ENCODE measurements around the gene DZIP1L. TPM values are rescaled to one million over a fixed set of nuclear protein-coding genes. Genes with fewer than 3 reads are reported as not detected.

Gene DZIP1L
- total RNA-seq, 1 donor from 2014 or later = 7.7 TPM

DNA sequence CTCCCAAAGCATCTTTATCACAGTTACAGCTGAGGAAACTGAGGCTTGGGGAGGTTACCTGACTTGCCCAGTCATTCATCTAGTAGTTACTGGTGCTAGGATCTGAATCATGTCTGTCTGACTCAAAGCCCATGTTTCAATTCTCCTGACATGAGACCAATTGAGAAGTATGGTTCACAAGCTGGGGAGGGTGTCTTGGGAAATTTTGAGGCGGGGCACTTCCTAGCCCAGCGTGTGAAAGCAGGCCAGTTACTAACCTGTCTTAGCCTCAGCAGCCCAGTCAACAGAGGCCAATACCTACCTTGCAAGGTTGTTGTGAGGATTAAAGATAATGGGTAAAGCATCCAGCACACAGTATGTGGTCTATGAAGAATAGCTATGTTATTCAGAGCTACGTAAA, 68.5 kb downstream of the DZIP1L start:
- H3K4me1 Mint-ChIP-seq (ENCODE audit: unreplicated experiment) = no peaks in the 10 kb centered on the region
- no peak for TF ChIP-seq CTCF (IDR thresholded peaks at IDR 0.05; ENCODE audit: unreplicated experiment)
- no peaks in the 10 kb centered on the region for H3K27me3 Mint-ChIP-seq (ENCODE audit: unreplicated experiment)
- H3K27ac Mint-ChIP-seq (ENCODE audit: unreplicated experiment) = no peak overlapping the region
- DNase-seq (ENCODE audit: low spot score) = no peak
- H3K4me3 Mint-ChIP-seq (ENCODE audit: unreplicated experiment) = no peak overlapping the region
- H3K36me3 Mint-ChIP-seq (ENCODE audit: low read depth, unreplicated experiment) = no peaks in the 10 kb centered on the region
- no peaks in the 10 kb centered on the region for H3K9me3 Mint-ChIP-seq (ENCODE audit: unreplicated experiment)

DNA sequence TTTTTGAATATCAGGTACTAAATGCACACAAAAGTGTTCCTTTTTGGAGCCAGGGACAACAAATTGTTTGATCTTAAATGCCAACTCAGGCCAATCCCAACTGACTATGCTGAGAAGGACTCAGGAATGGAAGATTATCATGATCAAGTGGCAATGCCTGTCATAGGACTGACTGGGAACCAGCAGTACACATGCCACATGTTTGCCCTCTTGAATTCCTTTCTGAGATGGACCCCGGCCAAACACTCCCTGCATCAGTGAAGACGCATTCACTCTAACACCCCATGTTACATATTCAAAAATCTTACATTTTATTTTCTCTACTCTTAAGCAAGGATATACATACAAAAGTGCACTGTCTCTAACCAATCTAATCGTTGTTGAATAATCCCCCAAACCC, 69.3 kb downstream of the DZIP1L start:
- no peak for DNase-seq (ENCODE audit: low spot score)
- Mint-ChIP-seq H3K27me3 (ENCODE audit: unreplicated experiment) (no peaks in the 10 kb centered on the region), H3K4me1 (ENCODE audit: unreplicated experiment) (no peaks in the 10 kb centered on the region), H3K27ac (ENCODE audit: unreplicated experiment) (no peak overlapping the region), H3K36me3 (ENCODE audit: low read depth, unreplicated experiment) (no peaks in the 10 kb centered on the region), H3K4me3 (ENCODE audit: unreplicated experiment) (no peak overlapping the region), H3K9me3 (ENCODE audit: unreplicated experiment) (no peaks in the 10 kb centered on the region)
- TF ChIP-seq CTCF (IDR thresholded peaks at IDR 0.05; ENCODE audit: unreplicated experiment) = no peak

GRCh38 chr3:138043266-138044029, 72.0 kb downstream of the DZIP1L start:
- Mint-ChIP-seq H3K4me1 (ENCODE audit: unreplicated experiment) (no peaks in the 10 kb centered on the region), H3K27ac (ENCODE audit: unreplicated experiment) (no peak overlapping the region), H3K4me3 (ENCODE audit: unreplicated experiment) (no peak overlapping the region), H3K9me3 (ENCODE audit: unreplicated experiment) (no peaks in the 10 kb centered on the region), H3K27me3 (ENCODE audit: unreplicated experiment) (no peaks in the 10 kb centered on the region), H3K36me3 (ENCODE audit: low read depth, unreplicated experiment) (no peaks in the 10 kb centered on the region)
- DNase-seq (ENCODE audit: low spot score) = no peak
- no peak for TF ChIP-seq CTCF (IDR thresholded peaks at IDR 0.05; ENCODE audit: unreplicated experiment)

- no peaks in the 10 kb centered on the region for H3K4me1 Mint-ChIP-seq (ENCODE audit: unreplicated experiment)
- no peaks in the 10 kb centered on the region for H3K36me3 Mint-ChIP-seq (ENCODE audit: low read depth, unreplicated experiment)
- no peak overlapping the region for H3K27ac Mint-ChIP-seq (ENCODE audit: unreplicated experiment)
- no peak overlapping the region for H3K4me3 Mint-ChIP-seq (ENCODE audit: unreplicated experiment)
- peaks cover 1% of the 10 kb centered on the region for H3K27me3 Mint-ChIP-seq (ENCODE audit: unreplicated experiment)
- no peak for TF ChIP-seq CTCF (IDR thresholded peaks at IDR 0.05; ENCODE audit: unreplicated experiment)
- H3K9me3 Mint-ChIP-seq (ENCODE audit: unreplicated experiment) = no peaks in the 10 kb centered on the region
- DNase-seq (ENCODE audit: low spot score) = no peak
Measured at GRCh38 chr3:138042043-138042442, 73.4 kb downstream of the DZIP1L start.

DNA sequence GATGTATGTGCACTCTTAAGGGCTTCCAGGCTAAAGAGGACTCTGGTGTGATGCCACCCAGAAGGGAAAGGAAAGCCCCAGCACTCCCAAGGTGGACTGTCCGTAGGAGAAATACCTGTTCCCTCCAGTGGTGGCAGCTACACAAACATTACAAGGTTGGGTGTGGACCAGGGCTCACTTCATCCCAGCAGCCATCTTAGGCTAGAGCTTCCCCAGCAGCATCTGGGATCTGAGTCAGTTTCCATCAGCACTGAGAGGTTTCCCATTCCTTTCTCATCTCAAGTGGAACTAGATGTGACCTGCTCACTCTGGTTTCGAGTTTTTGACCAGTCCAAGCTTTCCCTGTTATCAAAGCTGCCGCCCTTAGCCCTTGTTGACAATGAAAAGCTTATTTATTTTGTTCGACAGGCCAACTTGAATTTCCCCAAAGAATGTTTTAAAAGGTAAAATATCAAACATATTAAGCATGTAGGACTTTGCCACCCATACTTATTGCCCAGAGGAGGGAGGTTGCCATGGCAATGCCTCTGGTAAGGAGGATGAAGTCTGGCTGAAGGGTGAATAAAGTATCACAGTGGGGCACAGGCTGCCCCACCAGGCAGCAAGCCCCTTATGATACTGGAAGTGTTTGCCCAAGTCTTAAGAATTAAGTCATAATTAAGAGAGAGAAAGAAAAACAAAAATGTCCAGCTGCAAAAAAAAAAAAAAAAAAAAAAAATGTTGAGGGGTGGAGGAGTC, 76.5 kb downstream of the DZIP1L start:
- DNase-seq (ENCODE audit: low spot score) = no peak

More for the DNA sequence above, 76.5 kb downstream of the DZIP1L start:
- Mint-ChIP-seq H3K36me3 (ENCODE audit: low read depth, unreplicated experiment) (no peaks in the 10 kb centered on the region), H3K4me1 (ENCODE audit: unreplicated experiment) (no peaks in the 10 kb centered on the region), H3K9me3 (ENCODE audit: unreplicated experiment) (no peaks in the 10 kb centered on the region), H3K27me3 (ENCODE audit: unreplicated experiment) (peaks cover 1% of the 10 kb centered on the region), H3K4me3 (ENCODE audit: unreplicated experiment) (no peak overlapping the region), H3K27ac (ENCODE audit: unreplicated experiment) (no peak overlapping the region)
- TF ChIP-seq CTCF (IDR thresholded peaks at IDR 0.05; ENCODE audit: unreplicated experiment) = no peak
